Ascending aorta (tissue), 2 donors: ENCODE measurements around the gene GALNT12. TPM values are rescaled to one million over a fixed set of nuclear protein-coding genes. Genes with fewer than 3 reads are reported as not detected.

Source experiments
- DNase-seq, 2 donors: peaks; one replicate each; pipeline ENCODE4 v3.0.0-alpha.2; 2019; ENCODE audit warnings: low spot score in 2 of 2
- H3K27ac ChIP-seq, 2 donors: fragments of 200-600 bp; sonication (generic); one replicate each; pipeline ENCODE4 v1.5.1; 2016 to 2017; ENCODE audit warnings: mild to moderate bottlenecking in 1 of 2
- H3K27me3 ChIP-seq: fragments of 200-600 bp; sonication (generic); one replicate; pipeline ENCODE4 v1.5.1; 2017
- H3K36me3 ChIP-seq, 2 donors: fragments of 200-600 bp; sonication (generic); one replicate each; pipeline ENCODE4 v1.5.1; 2016
- H3K4me1 ChIP-seq, 2 donors: fragments of 200-600 bp; sonication (generic); one replicate each; pipeline ENCODE4 v1.5.1; 2016 to 2017; ENCODE audit warnings: mild to moderate bottlenecking in 1 of 2
- H3K4me3 ChIP-seq, 2 donors: fragments of 200-600 bp; sonication (generic); one replicate each; pipeline ENCODE4 v1.5.1; 2016 to 2017; ENCODE audit warnings: mild to moderate bottlenecking in 1 of 2
- H3K9me3 ChIP-seq, 2 donors: fragments of 200-600 bp; sonication (generic); one replicate each; pipeline ENCODE4 v1.5.1; 2016
- intact Hi-C: fragments of 100-400 bp; cut with DNase I; formaldehyde crosslinking; loops from one replicate; pipeline ENCODE4 v1.15.1; 2023
- total RNA-seq: library from RNA; depleted of rRNA; stranded (reverse); fragments of >200 nt; gene quantifications from one replicate; pipeline ENCODE4 v1.1.0, GENCODE V29; 2016
- TF ChIP-seq, protein P1 (sequence below), 3 experiments: fragments of 200-600 bp in 2 of 3; fragments of 450-650 bp in 1 of 3; sonication (generic) in 2 of 3; IDR thresholded peaks; one replicate each; pipeline ENCODE4 v1.5.1; 2016 to 2019; ENCODE audit warnings: antibody characterized with exemption in 3 of 3, mild to moderate bottlenecking in 1 of 3, moderate library complexity in 1 of 3

The GALNT12 gene
- total RNA-seq, 1 donor from 2014 or later: 0.53 TPM

DNA sequence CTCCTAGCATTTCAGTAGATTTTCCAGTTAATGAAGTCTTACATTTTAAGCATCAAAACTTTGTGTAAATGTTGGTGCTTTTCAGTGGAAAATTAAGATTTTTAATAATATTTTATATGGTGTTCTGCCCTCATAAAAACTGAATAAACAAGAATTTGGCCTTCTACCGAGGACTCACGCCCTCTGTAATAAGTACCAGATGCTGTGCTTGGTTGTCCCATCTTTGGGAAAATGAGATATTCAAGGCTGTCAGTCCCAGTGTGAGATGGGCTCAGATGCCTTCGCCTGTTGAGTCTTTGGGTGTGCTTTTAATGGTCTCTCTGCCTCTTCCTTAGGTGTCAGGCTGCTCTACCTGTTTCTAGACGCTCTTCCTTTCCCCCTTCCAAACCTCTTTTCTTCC, 28.7 kb downstream of the GALNT12 start:
- Histone ChIP-seq H3K9me3 (no peaks in the 10 kb centered on the region), H3K4me1 (no peaks in the 10 kb centered on the region), H3K27ac (no peak overlapping the region), H3K36me3 (no peaks in the 10 kb centered on the region), H3K27me3 (no peaks in the 10 kb centered on the region), H3K4me3 (no peak overlapping the region)
- TF ChIP-seq, protein P1, sequence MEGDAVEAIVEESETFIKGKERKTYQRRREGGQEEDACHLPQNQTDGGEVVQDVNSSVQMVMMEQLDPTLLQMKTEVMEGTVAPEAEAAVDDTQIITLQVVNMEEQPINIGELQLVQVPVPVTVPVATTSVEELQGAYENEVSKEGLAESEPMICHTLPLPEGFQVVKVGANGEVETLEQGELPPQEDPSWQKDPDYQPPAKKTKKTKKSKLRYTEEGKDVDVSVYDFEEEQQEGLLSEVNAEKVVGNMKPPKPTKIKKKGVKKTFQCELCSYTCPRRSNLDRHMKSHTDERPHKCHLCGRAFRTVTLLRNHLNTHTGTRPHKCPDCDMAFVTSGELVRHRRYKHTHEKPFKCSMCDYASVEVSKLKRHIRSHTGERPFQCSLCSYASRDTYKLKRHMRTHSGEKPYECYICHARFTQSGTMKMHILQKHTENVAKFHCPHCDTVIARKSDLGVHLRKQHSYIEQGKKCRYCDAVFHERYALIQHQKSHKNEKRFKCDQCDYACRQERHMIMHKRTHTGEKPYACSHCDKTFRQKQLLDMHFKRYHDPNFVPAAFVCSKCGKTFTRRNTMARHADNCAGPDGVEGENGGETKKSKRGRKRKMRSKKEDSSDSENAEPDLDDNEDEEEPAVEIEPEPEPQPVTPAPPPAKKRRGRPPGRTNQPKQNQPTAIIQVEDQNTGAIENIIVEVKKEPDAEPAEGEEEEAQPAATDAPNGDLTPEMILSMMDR (IDR thresholded peaks at IDR 0.05): no peak
- no peak for DNase-seq
- intact Hi-C loops: no loop called here

DNA sequence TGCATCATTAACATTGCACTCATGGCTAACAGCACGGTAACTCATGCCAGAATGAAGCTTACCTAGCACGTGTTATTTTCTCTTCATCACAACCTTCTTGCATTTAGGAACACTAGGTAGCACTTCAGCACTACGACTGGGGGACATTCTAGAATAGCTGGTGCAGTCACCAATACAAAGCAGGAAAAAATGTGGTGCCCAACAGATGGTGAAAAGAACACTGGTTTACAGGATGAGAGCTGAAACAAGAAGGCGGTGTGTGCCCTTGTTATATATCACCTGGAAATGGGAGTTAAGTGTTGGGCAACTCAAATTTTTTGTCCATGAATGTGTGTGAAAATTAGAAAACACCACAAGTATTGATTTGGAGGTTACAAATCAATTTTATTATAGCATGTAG, 30.0 kb downstream of the GALNT12 start:
- no peak for DNase-seq
- Histone ChIP-seq H3K36me3 (no peaks in the 10 kb centered on the region), H3K4me1 (no peaks in the 10 kb centered on the region), H3K27ac (no peak overlapping the region), H3K27me3 (no peaks in the 10 kb centered on the region), H3K9me3 (no peaks in the 10 kb centered on the region), H3K4me3 (no peak overlapping the region)
- TF ChIP-seq, protein P1 (IDR thresholded peaks at IDR 0.05): no peak
- intact Hi-C loops: no loop called here

DNA sequence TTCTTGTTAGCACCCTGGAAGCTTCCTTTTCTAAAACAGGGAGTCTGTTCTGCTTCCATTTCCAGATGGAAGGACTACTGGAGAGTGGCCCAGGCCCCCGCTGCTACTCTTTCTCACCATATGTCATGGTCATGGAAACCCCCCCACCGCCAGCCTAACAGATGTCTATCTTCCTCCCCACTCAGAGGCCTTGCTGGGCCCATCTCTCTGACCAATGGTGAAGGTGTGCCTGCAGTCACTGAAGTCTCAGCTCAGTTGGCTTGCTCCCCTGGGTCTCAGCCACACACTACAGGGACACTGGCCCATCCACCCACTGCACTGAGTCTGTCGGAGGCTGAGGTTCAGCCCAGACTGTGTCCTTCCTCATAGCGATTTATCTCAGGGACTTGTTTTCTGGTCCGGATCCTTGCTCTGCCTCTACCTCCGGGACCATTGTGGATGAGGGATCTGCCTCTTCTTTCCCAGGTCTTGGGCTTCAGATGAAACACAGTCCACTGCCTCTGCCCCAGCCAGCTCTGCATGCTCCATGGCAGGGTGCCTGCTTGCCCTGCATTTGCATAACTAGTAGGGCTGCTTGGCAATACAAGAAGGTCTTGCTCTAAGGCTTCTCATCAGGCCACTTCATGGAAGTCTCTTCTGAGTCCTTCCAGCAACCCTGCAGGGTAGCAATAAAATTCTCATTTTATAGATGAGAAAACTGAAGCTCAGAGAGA, 30.8 kb downstream of the GALNT12 start:
- H3K27ac ChIP-seq: no peak overlapping the region
- no peaks in the 10 kb centered on the region for H3K36me3 ChIP-seq
- H3K27me3 ChIP-seq: no peaks in the 10 kb centered on the region
- H3K9me3 ChIP-seq: no peaks in the 10 kb centered on the region
- intact Hi-C loops: no loop called here
- H3K4me1 ChIP-seq: no peaks in the 10 kb centered on the region
- no peak overlapping the region for H3K4me3 ChIP-seq
- no peak for DNase-seq
- TF ChIP-seq, protein P1 (IDR thresholded peaks at IDR 0.05): no peak

DNA sequence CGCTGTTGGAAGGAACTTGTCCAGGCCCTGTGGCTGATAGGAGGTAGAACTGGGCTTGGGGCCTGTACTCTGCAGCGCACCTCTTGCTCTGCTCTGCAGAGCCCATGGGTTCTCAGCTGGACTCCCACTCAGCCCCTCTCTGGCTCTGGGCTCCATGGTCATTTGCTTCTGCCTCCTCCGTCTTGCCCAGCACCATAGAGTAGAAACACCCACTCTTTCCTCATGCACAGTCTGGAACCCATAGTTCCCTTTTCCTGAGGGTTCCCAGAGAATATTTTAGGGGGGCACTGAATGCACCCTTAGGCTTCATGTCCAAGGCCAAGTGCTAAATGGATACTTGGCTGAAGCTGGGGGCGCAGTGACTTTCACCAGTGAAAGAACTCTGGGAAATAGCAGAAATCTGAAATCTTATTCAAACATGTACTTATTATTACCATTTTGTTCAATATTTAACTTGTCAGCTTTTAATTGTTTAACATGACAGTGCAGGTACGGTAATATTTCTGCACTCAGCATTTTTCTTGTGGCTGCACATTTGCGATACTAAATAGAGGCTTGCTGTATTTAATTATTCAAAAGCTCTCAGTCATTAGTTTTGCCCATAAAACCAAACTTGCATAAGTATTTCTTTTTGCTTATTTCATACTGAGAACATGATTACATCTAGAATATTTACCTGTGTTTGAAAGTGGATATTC, 31.5 kb downstream of the GALNT12 start:
- TF ChIP-seq, protein P1 (IDR thresholded peaks at IDR 0.05): no peak
- Histone ChIP-seq H3K4me3 (no peak overlapping the region), H3K4me1 (no peaks in the 10 kb centered on the region), H3K36me3 (no peaks in the 10 kb centered on the region), H3K27me3 (no peaks in the 10 kb centered on the region), H3K27ac (no peak overlapping the region), H3K9me3 (no peaks in the 10 kb centered on the region)
- intact Hi-C loops: no loop called here
- no peak for DNase-seq

DNA sequence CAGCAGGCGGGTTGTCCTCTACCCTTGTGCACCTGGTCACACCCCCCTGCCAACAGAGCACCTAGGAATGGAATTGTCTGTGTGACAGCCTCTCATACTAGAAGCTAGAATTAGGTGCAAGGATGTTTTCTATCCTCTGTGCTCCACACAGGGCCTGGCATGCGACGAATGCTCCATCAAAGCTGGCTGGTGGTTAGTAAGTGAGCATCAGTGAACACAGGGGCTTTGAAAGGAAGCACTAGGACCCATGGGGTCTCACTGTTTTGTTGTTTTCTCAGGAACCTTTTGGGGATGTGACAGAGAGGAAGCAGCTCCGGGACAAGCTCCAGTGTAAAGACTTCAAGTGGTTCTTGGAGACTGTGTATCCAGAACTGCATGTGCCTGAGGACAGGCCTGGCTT, 32.3 kb downstream of the GALNT12 start:
- intact Hi-C loops: no loop called here
- no peak for DNase-seq

More for the DNA sequence above, 32.3 kb downstream of the GALNT12 start:
- Histone ChIP-seq H3K36me3 (no peaks in the 10 kb centered on the region), H3K4me1 (no peaks in the 10 kb centered on the region), H3K27me3 (no peaks in the 10 kb centered on the region), H3K9me3 (no peaks in the 10 kb centered on the region), H3K4me3 (no peak overlapping the region), H3K27ac (no peak overlapping the region)
- TF ChIP-seq, protein P1 (IDR thresholded peaks at IDR 0.05): no peak
